SIG-M5 (cell line): ENCODE results near the gene CLPSL2.

Experiments used
- DNase-seq: peaks from one replicate; lab custom pipeline; 2025; lab: John Stamatoyannopoulos, UW

CLPSL2 gene

DNA sequence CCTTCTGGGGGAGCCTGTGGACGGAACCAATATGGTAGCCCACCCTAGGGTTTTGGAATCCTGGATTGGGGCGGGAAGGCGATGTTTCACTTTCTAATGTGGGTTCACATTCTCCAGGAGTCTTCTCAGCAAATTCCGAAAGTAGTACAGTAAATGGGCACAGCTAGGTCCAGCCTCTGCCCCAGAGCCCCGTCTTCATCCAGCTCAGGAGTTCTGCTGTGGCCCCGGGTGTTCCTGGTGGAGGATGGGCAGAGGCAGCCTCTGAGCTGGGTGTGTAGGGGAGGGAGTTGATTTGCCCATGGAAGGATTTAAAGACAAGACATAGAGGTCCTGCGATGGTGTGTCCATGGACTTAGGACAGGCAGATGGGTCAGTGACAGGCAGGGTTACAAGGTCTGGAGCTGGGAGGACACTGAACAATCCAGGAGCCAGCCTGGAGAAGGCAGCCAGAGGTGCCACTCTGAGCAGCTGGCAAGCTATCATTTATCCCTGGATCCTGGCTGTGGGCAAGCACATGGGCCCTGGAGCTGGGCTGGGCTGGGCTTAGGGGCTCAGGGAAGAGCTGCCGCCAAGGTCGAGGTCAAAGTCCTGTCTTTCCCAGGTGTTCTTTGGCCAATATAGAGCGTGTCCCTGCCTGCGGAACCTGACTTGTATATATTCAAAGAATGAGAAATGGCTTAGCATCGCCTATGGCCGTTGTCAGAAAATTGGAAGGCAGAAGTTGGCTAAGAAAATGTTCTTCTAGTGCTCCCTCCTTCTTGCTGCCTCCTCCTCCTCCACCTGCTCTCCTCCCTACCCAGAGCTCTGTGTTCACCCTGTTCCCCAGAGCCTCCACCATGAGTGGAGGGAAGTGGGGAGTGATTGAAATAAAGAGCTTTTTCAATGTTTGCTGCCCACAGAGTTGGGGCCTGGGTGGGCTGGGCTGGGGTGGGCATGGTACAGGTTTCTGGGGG is 11.1 kb downstream of the CLPSL2 start:
- DNase-seq, result no peak

DNA sequence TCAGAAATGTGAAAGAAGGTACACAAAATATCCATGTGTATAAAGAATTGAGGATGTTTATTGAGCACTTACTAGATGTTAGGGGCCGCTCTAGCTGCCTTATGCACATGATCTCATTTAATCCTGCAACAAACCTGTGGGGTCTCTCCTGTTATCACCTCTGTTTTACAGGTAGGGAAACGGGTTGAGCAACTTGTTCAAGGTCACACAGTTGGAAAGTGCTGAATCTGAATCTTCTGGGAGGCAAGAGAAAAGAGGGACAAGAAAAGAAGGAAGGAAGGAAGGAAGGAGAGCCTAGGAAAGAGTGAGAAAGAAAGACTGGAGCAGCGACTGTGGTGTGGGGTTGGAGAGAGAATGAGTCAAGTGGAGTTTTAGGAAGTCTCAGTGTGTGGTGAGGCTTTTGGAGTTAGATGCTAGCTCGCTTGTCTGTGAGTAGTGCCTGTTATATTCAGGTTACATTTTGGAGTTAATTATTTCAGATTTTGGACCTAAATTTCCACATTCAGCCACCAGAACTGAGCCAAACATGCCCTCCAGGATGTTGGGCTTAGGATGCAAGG is 12.1 kb downstream of the CLPSL2 start:
- no peak for DNase-seq

- no peak for DNase-seq
Observed at GRCh38 chr6:35790683-35791082, 14.3 kb downstream of the CLPSL2 start.

DNA sequence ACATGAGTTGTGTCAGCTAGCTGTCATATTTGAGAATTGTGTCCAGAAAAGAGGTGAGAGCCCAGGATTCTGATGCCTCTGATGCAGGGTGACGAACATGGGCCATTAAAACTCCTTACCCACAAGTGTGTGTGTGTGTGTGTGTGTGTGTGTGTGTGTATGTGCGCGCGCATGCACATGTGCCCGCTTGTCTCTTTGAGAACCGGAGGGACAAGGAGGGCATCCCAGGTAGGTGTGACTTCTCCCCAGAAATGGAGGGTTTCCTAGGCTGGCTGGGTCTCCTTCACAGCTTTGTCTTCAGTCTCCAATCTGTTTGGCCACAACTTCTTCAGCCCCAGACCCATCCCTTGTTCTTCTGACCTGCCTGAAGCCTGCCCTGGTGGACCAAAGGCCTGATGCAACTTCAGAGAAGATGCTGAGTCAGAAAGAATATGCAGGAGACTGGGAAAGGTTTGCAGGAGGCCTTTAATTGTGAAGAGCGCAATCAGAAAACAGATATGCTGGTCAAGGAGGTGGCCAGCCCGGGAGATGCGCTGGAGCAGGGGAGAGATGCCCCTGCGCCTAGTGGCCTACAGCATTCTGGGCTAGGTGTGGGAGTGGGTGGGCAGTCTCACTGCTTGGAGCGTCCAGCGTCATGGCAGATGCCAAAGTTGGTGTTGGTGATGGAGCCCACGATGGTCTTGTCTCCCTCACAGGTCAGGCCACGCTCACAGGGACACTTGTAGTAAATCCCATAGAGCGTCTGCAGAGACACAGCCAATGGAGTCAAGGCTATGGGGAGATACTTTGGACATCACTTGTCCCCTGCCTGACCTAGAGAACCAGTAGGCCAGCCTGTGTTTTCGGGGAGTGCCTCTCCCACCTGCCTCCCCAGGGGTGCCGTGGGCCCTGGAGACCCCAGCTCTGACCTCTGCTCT is 18.4 kb downstream of the CLPSL2 start:
- no peak for DNase-seq

GRCh38 chr6:35795453-35796071 is 19.2 kb downstream of the CLPSL2 start:
- no peak for DNase-seq

DNA sequence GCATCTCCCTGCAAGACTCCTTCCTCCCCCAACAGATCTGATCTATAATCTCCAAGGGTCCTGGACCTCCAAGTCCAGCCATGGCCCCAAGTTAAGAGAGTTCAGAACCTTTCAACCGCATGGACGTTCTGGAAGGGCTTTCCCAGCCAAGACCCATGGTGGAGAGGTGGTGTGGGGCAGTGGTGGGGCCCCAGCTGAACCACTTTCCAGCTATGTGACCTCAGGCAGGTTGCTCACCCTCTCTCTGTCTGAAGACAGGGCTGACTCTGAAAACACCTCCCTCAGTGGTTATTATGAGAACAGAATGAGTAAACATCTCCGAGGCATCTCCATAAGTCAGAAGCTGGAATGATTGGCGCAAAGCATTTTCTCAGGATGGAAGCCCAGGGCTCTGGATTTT is 19.8 kb downstream of the CLPSL2 start:
- DNase-seq, result no peak

GRCh38 chr6:35797837-35798526 is 21.6 kb downstream of the CLPSL2 start:
- DNase-seq, result no peak

DNA sequence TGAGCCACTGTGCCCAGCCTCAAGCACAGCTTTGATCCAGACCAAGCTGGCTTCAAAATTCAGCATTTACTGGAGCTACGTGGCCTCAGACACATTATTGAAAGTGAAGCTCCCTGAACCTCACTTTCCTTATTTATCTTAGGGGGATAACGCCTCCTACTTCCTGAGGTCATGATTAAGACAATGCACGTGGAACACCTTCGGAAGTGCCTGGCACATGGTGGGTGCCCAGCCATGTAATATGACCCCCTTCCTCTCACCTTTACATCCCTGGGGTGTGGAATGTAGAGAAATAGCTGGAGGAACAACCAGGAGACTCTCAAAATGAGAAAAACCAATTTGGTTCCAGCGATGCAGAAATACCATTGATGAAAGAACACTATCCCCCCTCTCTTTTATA is 22.3 kb downstream of the CLPSL2 start:
- no peak for DNase-seq

GRCh38 chr6:35801148-35801547 is 24.8 kb downstream of the CLPSL2 start:
- no peak for DNase-seq

DNA sequence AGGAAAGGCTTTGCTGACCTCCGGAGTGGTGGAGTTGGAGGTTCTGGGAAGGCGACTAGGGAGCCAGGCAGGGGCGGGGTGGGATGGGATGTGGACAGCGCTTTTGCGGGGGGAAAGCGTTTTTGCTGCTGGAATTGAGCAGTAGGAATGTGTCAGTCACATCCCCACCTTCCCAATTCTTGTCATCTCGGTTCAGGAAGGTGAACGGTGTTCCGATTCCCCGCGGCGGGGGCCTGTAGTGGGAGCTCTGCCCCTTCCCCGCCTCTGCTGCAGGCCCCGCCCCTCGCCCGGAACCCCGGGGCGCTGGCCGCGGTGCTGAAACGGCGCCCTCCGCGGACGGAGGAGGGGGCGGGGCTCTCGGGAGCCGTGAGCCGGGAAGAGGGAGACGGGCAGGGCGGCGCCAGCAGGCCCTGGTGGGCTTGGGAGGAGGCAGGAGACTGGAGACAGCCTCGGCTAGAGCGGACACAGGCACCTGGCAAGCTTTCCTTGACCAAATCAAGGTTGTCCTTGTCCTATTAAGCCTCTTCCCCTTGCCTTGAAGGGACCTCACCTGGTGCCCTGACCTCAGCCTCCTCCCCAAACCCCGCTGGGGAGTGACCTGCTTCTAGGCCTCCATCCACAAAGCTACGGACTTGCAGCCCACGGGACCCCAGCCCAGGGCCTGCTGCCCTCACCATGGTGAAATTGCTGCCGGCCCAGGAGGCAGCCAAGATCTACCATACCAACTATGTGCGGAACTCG is 28.8 kb downstream of the CLPSL2 start, which contains the start of gene LHFPL5:
Gene LHFPL5 (plus strand): TSS at position 357 of the 741 bp plus-strand sequence. CDS start 319 bp downstream, at position 676.
- no peak for DNase-seq

DNA sequence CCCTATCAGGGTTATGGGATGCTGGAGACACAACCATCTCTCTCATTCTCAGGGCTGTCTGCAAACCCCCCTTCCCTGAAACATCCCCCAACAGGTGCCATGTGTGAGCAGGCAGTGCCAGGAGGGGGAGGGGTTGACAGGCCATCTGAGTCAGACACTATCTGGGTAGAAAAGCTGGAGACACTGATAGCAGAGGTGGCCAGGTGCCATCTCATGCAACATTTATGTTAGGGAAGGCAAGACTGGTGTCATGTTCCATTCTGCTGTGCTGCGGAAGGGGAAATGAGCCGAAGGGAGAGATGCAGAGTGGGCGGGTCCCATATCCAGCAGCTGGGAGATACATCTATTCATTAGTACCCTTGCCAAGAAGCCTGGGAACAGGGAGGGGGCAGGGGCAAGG is 32.3 kb downstream of the CLPSL2 start:
- DNase-seq, result no peak

DNA sequence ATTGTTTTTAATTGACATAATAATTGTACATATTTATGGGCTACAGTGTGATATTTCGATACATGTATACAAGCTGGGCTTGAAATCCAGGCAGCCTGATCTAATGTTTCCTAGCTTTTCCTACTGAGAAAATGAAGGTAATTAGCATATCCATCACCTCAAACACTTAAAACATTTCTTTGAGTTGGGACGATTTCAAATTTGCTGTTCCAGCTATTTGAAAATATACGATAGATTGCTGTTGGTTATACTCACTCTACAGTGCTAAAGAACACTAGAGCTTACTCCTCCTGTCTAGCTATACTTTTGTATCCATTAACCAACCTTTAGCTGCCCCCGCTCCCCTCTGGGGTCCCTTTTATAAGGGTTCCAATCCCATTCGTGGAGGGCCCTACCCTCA is 33.4 kb downstream of the CLPSL2 start:
- DNase-seq, result no peak

- no peak for DNase-seq
Observed at GRCh38 chr6:35810971-35811698, 34.7 kb downstream of the CLPSL2 start.

- no peak for DNase-seq
Observed at GRCh38 chr6:35811699-35811995, 35.2 kb downstream of the CLPSL2 start.

GRCh38 chr6:35817515-35817914 is 41.1 kb downstream of the CLPSL2 start:
- no peak for DNase-seq

DNA sequence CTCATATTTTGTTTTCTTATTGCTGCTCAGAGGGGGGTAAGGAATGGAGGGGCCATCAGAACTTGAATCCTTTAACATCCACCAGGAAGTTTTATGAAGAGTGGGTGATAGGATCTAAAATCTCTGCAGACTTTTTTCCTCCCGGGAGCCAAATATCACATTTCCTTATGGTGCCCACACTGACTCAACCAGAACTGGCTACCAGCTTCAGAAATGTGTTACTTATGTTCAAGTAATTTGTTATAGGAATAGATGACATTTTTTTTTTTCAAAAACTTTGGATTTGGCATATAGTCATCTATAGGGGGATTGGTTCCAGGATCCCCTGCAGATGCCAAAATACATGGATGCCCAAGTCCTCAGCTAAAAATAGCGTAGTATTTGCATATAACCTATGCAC is 47.2 kb downstream of the CLPSL2 start:
- no peak for DNase-seq

GRCh38 chr6:35824552-35825192 is 48.3 kb downstream of the CLPSL2 start:
- DNase-seq, result no peak
